ENCODE data around the gene PLA2G2C.

DNA sequence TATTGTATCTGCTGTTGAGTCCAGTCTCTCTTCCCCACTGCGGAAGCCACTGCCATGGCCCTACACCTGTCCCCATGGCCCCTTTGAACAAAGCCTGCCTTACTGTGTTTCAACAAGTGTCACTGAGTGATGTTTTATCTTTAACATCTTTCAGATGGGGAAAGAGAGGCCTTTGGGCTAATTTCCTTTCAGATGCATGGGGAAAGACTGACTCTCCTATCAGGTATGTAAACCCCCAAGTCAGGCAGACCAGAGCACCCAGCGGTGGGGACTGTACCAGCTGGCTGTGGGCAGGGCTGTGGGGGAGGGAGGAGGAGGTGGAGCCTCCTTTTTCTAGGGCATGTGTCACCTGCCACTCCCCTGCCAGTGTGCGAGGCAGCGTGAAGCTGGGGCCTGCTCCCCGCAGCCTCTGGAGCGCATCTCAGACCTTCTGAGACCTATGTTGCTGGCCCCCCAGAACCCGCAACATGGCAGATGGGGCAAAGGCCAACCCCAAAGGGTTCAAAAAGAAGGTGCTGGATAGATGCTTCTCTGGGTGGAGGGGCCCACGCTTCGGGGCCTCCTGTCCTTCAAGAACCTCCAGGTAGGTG lies 47.3 kb downstream of the PLA2G2C start, which contains the start of gene PLA2G2F:
- no peak for TF ChIP-seq POLR2A (IDR thresholded peaks at IDR 0.05; ENCODE audit: low read length)
- no peak for TF ChIP-seq GATA1 (IDR thresholded peaks at IDR 0.05; ENCODE audit: low read depth, low read length)
